AG09309 (cell line): ENCODE data around the gene FHAD1.

Source experiments
- DNase-seq: peaks from one replicate; pipeline ENCODE4 v3.0.0-alpha.2; 2010; ENCODE audit warnings: low read depth
- H3K4me3 ChIP-seq: 2 replicates; pipeline ENCODE4 v1.5.1; 2011; ENCODE audit warnings: mild to moderate bottlenecking, low read depth, low read length, moderate library complexity; ENCODE audit not compliant: control insufficient read depth
- CTCF ChIP-seq: IDR thresholded peaks from 2 replicates; pipeline ENCODE4 v1.5.1; 2011; ENCODE audit warnings: mild to moderate bottlenecking, low read depth, low read length, inconsistent platforms; ENCODE audit not compliant: insufficient read depth, control insufficient read depth; ENCODE audit errors: missing control alignments

FHAD1 gene

GRCh38 chr1:15399710-15400109 is 152.7 kb downstream of the FHAD1 start:
- H3K4me3 ChIP-seq: no peak overlapping the region
- DNase-seq: no peak
- TF ChIP-seq CTCF: no peak

GRCh38 chr1:15400627-15401026 is 153.6 kb downstream of the FHAD1 start:
- TF ChIP-seq CTCF: no peak
- DNase-seq: no peak
- no peak overlapping the region for H3K4me3 ChIP-seq

GRCh38 chr1:15401391-15402055 is 154.5 kb downstream of the FHAD1 start:
- DNase-seq: no peak
- H3K4me3 ChIP-seq: no peak overlapping the region

GRCh38 chr1:15402809-15403450 is 155.9 kb downstream of the FHAD1 start:
- TF ChIP-seq CTCF: no peak
- H3K4me3 ChIP-seq: no peak overlapping the region
- DNase-seq: no peak

More at GRCh38 chr1:15401391-15402055, 154.5 kb downstream of the FHAD1 start:
- no peak for TF ChIP-seq CTCF

- no peak for TF ChIP-seq CTCF
- DNase-seq: no peak
- H3K4me3 ChIP-seq: no peak overlapping the region
These were observed 157.0 kb downstream of the FHAD1 start for GRCh38 chr1:15403962-15404580.

- TF ChIP-seq CTCF: no peak
- DNase-seq: no peak
- no peak overlapping the region for H3K4me3 ChIP-seq
These were observed 158.3 kb downstream of the FHAD1 start for GRCh38 chr1:15405106-15405850.
